Stimulated activated CD4-positive, alpha-beta T cell treated with anti-CD3 and anti-CD28 coated beads, TNF-alpha, amount 100 ng/mL, for 48 hours (primary cell): ENCODE data around the gene EBF3.
A peak's percentile ranks its signal among the peaks of the same experiment; 100 is the strongest.

Experiments
- DNase-seq, 3 donors: peaks; one replicate each; pipeline ENCODE4 v3.0.0-alpha.2; 2020; ENCODE audit warnings: low read depth in 3 of 3

Gene EBF3

DNA sequence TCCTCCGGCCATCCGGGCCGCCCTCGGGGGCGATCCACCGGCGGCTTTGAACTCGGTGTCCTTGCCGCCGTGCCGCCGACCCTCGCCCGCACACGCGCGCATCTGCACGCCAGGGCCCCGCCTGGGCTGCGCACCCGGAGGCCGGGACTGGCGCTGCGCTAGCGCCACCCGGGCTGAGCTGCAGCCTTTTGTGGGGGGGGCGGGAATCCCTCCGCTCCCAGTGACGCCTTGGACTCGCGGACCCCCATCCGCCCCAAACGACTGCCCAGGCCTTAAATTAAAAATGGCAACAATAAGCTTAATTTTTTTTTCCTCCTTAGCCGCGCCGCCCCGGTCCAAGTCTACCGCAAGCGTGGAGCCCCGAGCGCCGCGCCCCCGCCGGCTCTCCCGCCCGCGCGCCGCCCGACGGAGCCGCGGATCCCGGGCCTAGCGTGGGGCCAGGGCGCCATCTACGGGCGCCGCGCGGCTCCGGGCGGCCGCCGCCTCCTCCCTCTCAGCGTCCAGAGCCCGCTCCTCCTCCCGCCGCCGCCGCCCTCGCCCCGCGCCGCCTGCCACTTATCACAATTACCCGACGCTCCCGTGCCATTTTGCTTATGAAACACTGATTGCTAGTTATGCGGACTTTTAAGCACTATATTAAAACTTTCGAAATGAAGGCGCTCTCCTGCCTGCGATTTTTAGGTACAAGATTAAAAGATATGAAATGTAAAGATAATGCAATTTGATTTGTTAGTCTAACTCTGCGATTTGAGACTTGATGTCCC is 7.5 kb upstream of the EBF3 start:
- DNase-seq = no peak

- DNase-seq = no peak
Observed at GRCh38 chr10:129970465-129971364, 6.6 kb upstream of the EBF3 start.

- DNase-seq = no peak
Observed at GRCh38 chr10:129969911-129970464, 5.9 kb upstream of the EBF3 start.

GRCh38 chr10:129969184-129969910 is 5.3 kb upstream of the EBF3 start:
- no peak for DNase-seq

- DNase-seq = peak in 2 of 3 donors; percentile 33 to 49
Observed at GRCh38 chr10:129968853-129969183, 4.7 kb upstream of the EBF3 start.

- DNase-seq = no peak
Observed at GRCh38 chr10:129968020-129968852, 4.2 kb upstream of the EBF3 start.

DNA sequence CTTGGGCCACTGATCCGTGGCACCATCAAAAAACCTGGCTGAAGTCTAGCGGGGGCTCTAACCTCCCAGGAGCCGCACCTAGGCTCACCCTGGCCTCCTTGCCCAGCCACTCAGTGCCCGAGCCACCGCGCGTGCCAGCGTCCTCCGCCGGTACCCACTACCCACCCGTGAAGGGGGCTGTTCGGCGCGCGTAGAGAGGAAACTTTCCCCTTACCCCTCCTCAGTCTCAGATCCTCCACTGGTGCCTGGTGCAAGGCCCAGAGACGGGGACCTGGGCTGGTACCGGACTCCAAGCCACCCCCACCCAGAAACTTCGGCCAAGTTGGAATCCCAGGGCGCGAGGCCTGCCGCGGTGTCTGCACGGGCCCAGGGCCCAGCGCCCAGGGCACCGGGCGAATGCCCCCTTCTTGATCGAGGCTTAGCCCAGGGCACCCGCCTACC is 3.5 kb upstream of the EBF3 start:
- DNase-seq = no peak

DNA sequence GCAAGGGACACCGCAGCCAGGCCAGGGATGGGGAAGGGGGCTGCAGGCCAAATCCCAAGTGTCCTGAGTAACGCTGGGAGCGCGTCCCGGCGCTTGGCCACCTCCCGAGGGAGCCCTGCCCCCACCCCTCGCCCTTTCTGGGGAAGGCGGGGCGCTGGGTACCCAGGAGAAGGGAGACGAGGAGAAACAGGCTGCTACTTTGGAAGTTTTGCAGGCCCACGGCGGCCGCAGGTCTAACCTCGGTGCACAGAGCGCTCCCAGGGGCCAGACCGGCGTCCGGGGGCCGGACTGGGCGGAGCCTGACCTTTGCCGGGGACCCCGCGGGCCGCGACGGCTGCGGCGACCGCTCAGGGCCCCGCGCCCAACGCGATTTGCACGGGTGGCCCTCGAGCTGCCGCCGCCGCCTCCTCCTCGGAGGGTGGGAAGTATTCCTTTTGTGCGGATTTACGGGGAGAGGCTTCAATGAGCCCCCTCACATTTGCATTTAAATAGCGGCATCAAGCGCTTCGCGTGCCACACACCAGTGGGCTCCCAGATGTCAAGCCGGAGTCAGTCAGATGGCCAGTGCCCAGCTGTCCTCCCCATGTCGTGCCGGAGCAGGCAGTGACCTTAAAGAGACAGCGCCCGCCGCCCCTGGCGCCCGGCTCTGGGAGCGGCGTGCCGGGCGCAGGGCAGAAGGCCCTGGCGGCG is 3.0 kb upstream of the EBF3 start:
- DNase-seq = no peak

DNA sequence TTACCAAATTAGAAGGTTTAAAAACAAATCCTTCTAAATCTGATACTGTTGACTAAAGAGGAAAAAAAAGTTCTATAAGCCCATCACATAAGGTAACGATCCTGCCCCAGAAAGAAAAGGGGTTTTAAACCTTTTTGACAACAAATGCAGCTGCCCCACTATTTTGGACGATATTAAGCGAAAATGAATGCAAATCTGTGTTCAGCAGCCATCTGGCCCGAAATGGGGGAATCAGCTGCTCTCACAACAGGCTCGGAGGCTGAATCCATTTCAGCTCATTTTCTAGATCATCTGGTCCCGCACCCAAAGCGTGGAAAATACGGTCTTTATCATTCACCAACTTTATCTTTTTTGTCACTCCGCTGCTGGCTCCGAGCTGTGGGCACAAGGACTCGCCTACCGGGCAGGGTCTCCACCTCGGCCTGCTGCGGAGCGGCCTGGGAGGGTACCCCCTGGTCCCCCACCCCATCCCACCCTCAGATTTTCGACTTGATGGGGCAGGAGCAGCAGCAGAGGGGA is 2.4 kb upstream of the EBF3 start:
- no peak for DNase-seq

GRCh38 chr10:129965959-129966358 is 1.9 kb upstream of the EBF3 start:
- no peak for DNase-seq

- DNase-seq = no peak
Observed at GRCh38 chr10:129965425-129965808, 1.3 kb upstream of the EBF3 start.

DNA sequence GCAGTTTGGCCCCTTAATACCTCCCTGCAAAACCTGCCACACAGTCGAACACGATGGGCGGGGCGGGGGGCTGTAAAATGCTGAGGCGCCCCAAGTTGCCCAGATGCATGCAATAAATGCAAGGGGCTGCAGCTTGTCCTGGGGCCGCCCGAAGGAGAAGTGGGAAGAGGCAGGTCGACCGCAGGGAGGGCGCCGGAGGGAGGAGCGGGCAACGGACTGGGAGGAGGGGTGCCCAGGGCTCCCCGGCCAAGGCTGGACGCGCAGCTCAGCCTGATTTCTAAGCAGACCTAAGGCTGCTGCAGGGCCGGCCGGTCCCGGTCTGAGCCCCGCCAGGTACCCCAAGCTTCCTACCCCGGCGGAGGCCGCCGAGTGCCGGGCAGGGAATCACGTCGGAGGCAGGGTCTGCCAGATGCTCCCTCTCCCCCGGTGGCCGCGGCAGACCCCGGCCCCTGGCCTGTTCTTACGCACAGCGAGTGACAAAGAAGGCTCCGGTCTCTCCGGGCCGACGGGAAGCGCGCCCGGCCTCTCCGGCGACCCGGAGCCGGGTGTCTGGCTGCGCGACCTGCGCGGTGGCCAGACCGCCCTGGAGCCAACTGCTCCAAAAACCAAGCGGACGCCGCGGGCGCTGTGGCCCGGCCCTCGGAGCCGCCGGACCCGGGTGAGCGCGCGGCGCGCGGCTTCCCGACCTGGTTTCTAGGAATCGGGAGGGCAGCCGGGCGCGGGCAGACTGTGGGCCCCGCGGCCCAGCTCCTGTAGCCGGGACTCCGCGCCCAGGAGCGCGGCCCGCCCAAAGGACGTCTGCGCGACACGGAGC is 744 bp upstream of the EBF3 start:
- no peak for DNase-seq

DNA sequence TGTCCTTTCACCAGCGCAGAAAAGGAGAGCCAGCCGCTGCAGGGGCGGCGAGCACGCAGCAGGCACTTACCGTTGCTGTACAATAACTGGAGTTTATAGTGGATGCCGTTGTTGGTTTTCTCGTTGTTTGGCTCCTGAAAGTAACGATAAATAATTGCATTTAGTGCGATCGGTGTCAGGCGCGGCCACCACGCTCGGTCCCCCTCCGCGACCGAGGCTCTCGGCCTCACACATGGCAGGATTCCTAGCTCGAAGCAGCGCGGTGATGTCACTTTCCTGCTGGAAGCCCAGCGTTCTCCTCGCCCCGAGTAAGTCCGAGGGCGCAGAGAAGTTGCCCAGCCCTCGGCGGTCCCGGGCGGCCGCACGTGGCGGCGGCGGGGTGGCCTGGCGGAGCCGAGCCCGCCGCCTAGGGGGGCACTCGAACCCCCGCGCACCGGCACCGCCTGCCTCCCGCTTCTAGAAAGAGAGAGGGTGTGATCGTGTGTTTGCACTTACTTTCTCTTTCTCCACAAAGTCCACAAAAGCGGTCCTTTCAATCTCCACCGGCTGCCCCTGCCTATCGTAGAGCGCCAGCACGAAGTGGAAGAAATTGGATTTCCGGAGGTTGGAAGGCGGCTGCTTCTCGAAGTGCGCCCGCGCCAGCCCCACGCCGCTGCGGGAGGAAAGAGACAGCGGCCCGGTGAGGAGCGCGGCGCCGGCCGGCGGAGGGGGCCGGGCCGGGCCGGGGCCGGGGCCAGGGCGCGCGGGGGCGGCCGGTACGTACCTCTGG is 1.0 kb downstream of the EBF3 start:
- no peak for DNase-seq

DNA sequence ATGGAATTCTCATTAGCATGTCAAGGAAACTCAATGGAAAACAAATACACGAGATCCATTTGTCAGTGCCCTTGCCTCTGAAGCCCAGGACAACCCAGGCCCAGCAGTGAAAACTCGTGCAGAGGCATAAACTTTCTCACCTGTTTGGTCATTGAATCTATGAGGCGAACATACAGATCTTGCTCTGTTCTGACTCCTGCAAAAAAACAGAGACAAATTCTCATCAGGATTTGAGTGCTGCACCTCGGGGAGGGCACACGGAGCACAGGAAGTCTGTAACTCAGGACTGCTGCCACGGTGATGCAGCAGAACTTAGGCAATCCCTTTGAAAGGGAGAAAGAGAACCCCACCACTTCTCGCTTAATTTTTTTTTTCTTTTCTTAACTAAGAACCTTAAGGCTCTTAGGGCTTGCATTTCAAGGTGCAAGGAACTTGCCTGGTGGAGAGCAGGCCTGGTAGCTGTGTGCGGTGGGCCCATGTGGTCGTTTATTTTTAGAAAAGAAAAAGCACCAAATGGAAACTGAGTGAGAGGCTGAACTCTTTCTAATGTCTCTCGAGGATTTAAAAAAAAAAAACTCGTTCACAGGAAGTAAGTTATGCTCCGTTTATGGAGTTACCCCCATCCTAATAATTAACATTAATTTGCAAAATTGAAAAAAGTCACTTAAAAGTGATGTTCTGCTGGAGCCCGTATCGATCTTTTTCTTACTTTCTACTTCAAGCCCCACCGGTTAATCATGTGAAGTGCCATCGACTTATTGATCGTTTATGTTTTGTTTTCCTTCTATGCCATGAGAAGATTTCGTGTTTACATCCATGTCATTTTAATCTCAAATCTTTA is 1.8 kb downstream of the EBF3 start:
- no peak for DNase-seq

- DNase-seq = no peak
Observed at GRCh38 chr10:129961157-129961701, 2.8 kb downstream of the EBF3 start.

- no peak for DNase-seq
Observed at GRCh38 chr10:129960481-129961156, 3.5 kb downstream of the EBF3 start.
